ENCODE data around the gene SCARF2.

DNA sequence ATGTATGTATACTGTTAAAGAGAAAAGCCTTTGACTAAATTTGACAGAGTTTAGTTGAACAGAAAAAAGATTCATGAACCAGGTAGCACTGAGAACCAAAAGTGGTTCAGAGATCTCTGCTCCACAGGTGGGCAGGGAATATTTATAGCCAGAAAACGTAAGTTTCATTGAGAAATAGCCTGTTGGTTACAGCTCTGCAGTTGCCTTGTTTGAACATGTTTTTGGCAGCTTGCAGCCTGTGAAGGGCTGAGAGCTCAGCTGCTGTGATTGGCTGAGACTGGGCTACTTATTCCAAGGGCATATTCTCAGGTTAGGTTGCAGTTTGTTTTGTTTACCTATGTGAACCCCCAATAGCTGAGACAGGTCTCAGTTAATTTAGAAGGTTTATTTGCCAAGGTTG lies 57.1 kb downstream of the SCARF2 start:
- TF ChIP-seq, protein P1, sequence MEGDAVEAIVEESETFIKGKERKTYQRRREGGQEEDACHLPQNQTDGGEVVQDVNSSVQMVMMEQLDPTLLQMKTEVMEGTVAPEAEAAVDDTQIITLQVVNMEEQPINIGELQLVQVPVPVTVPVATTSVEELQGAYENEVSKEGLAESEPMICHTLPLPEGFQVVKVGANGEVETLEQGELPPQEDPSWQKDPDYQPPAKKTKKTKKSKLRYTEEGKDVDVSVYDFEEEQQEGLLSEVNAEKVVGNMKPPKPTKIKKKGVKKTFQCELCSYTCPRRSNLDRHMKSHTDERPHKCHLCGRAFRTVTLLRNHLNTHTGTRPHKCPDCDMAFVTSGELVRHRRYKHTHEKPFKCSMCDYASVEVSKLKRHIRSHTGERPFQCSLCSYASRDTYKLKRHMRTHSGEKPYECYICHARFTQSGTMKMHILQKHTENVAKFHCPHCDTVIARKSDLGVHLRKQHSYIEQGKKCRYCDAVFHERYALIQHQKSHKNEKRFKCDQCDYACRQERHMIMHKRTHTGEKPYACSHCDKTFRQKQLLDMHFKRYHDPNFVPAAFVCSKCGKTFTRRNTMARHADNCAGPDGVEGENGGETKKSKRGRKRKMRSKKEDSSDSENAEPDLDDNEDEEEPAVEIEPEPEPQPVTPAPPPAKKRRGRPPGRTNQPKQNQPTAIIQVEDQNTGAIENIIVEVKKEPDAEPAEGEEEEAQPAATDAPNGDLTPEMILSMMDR (IDR thresholded peaks at IDR 0.05) = no peak
- TF ChIP-seq POLR2A (IDR thresholded peaks at IDR 0.05) = no peak

Measured in esophagus squamous epithelium (tissue), 4 donors.